GM21737 (cell line): ENCODE data around the gene CLEC9A.

Experiments
- ATAC-seq: cut with Tn5 transposase; IDR thresholded peaks from one replicate; pipeline ENCODE4 v1.9.1; 2021; ENCODE audit warnings: mild to moderate bottlenecking, moderate library complexity; ENCODE audit not compliant: unreplicated experiment

CLEC9A gene

GRCh38 chr12:10102322-10102721 is 71.8 kb downstream of the CLEC9A start:
- ATAC-seq, result no peak

DNA sequence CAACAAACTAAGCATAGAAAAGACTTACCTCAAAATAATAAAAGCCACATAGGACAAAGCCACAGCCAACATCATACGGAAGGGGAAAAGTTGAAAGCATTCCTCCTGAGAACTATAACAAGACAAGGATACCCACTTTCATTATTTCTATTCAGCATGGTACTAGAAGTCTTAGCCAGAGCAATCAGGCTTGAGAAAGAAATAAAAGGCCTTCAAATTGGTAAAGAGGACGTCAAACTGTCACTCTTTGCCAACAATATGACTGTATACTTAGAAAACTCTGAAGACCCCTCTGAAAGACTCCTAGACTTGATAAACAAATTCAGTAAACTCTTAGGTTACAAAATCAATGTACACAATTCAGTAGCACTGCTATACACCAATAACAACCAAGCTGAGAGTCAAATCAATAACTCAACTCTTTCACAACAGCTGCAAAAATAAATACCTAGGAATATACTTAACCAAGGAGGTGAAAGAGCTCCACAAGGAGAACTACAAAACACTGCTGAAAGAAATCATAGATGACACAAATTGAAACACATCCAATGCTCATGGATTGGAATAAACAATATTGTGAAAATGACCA is 79.9 kb downstream of the CLEC9A start:
- no peak for ATAC-seq

- ATAC-seq, result no peak
These were observed 81.0 kb downstream of the CLEC9A start for GRCh38 chr12:10111451-10111850.

- ATAC-seq, result no peak
These were observed 82.6 kb downstream of the CLEC9A start for GRCh38 chr12:10113075-10113474.

DNA sequence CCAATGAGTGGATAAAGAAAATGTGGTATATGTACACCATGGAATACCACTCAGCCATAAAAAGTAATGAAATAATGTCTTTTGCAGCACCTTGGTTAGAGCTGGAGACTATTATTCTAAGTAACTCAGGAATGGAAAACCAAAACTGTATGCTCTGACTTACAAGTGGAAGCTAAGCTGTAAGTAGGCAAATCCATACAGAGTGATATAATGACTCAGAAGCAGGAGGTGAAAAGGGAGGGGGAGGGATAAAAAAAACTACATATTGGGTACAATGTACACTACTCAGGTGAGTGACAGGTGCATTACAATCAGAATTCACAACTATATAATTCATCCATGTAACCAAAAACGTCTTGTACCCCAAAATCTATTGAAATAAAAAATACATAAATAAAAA is 83.4 kb downstream of the CLEC9A start:
- ATAC-seq, result no peak

- ATAC-seq, result no peak
These were observed 84.8 kb downstream of the CLEC9A start for GRCh38 chr12:10115311-10115710.
